ENCODE measurements around the gene ENSA.
"Not testable (repeated sequence)": the region's sequence is repeated elsewhere in the genome, so short reads cannot be mapped to it uniquely, and the experiment has no call there.

The ENSA gene, protein sequence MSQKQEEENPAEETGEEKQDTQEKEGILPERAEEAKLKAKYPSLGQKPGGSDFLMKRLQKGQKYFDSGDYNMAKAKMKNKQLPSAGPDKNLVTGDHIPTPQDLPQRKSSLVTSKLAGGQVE

DNA sequence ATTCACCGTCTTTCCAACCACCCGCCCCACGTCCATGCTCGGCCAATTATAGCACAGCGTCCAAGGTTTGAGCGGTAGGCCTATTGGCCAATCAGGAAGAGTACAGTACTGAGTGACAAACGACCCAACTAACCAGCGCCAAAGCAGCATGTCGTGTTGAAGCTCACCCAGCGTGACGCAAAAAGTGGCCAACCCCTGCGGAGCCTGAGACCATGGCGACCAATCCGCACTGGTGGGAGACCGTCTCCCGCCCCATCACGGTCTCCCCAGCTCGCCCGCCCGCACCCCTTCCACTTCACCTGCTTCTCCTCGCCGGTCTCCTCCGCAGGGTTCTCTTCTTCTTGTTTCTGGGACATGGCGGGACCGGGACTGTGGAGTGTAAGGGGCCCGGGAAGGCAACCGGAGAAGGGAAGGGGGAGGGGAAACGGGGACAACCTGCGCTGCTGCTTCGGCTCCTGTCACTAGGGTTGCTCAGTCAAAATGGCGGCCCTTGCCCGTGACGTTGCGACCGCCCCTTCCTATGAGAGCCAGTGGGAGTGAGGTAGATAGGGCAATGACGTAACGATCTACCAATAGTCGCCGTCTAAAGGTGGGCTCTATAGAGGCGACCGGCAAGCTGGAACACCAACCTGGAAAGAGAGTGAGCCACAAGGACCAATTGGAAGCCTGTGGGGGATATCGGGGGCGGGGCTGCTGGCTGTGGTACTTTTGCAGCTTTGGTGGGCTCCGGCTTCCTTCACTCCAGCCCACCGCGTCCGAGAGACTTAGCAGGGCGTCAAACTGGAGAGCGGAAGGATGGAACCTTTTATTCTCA lies at the start of gene ENSA:
Gene ENSA, minus strand, starts transcription at position 498 of the 814 bp plus-strand sequence. Its CDS starts 142 bp downstream, at position 356.
- peak within 1 kb of the TSS; percentile 84 for H3K4me3 ChIP-seq (ENCODE audit: low read depth, low read length)

DNA sequence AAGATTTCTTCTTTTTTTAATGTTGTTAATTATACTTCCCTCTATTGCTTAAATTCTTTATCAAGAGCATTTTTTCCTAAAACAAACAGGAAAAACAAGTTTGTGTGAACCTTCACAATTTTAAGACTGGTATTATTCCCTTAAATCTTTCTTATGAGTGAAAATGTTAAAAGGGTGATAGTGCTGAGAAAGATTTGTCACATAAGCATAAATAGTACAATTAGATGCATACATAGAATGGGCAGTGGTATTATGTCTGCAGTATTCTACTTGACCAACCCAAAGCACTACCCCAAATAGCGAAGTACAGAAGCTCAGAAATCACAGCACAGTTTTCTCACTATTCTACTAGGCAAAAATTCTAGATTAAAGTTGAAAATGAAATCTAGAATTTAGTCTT lies 49.6 kb upstream of the ENSA start:
- no peak overlapping the region for H3K4me3 ChIP-seq (ENCODE audit: low read depth, low read length)

DNA sequence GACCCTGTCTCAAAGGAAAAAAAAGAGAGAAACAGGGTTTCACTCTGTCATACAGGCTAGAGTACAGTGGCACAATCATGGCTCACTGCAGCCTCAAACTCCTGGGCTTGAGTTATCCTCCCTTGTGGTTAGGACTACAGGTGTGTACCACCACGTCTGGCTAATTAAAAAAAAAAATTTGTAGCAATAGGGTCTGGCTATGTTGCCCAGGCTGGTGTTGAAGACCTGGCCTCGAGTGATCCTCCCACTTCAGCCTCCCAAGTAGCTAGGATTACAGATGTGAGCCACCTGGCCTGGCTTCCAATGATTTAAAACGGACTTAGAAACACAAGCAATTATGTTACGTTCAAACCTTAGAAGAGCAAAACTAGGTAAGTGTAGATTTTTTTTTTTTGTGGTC lies 45.5 kb upstream of the ENSA start:
- H3K4me3 ChIP-seq (ENCODE audit: low read depth, low read length), result no peak overlapping the region

DNA sequence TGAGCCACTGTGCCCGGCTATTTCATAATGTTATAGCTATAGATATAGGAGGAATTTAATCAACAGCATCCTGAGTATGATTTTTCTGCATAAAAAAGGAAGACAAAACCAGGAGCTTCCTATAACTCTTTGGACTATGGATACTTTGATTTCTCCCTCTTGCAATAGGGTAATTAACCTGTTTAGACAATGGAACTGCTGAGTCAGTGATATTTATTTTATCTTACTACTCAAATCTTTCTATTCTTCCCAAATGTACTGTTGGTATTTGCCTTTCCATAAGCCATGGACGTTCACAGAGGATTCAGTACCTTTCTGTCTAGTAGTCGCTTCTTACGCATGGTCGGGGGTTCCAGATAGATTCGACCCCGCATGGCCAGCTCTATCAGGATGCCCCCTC lies 33.9 kb upstream of the ENSA start:
- no peak overlapping the region for H3K4me3 ChIP-seq (ENCODE audit: low read depth, low read length)

DNA sequence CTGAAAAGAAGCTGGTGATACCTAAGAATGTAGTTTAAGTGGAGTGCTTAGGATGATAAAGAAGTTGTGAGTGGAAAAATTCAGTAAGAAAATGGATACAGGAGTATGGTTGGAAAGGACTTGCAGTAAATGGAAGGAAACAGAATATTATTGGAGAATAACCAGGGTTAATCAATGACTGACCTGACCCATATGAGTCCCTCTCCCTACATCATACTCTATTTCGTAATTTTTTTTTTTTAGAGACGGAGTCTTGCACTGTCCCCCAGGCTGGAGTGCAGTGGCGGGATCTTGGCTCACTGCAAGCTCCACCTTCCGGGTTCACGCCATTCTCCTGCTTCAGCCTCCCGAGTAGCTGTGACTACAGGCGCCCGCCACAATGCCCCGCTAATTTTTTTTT lies 33.4 kb upstream of the ENSA start:
- no peak overlapping the region for H3K4me3 ChIP-seq (ENCODE audit: low read depth, low read length)

DNA sequence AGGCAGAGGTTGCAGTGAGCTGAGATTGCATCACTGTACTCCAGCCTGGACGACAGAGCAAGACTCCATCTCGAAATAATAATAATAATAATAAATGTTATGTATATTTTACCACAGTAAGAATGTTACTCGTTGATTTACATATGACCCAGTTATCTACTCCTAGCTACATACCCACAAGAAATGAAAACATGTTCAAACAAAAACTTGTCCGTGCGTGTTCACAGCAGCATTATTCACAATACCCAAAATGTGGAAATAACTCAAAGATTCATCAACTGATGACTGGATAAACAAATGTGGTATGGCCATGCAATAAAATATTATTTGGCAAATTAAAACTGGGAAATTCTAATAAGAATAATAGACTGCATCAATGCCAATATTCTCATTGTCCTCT lies 31.7 kb upstream of the ENSA start:
- no peak overlapping the region for H3K4me3 ChIP-seq (ENCODE audit: low read depth, low read length)

DNA sequence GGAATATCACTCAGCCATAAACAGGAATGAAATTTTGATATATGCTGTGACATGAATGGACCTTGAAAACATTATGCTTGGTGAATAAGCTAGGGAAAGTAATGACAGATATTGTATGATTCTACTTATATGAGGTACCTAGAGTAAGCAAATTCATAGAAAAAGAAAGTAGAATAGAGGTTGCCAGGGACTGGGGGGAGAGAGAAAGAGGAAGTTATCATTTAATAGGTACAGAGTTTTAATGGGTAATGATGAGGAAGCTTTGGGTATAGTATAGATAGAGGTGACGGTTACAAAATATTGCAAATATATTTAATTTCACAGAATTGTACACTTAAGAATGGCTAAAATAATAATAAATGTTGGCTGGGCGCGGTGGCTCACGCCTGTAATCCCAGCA lies 31.2 kb upstream of the ENSA start:
- H3K4me3 ChIP-seq (ENCODE audit: low read depth, low read length), result no peak overlapping the region

DNA sequence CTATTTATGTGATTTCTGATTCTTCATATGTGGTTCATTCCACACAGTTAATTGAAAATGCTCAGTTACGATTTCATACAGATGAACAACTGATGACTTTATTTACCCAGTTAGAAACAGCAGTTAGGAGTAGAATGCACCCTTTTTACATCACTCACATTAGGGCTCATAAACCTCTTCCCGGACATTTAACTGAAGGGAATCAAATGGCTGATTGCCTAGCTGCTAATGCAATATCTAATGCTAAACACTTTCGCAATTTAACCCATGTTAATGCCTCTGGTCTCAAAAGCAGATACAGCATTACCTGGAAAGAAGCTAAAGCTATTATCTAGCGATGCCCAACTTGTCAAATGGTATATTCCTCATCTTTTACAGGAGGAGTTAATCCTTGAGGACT lies 27.7 kb upstream of the ENSA start:
- H3K4me3 ChIP-seq (ENCODE audit: low read depth, low read length), result not testable (repeated sequence)

DNA sequence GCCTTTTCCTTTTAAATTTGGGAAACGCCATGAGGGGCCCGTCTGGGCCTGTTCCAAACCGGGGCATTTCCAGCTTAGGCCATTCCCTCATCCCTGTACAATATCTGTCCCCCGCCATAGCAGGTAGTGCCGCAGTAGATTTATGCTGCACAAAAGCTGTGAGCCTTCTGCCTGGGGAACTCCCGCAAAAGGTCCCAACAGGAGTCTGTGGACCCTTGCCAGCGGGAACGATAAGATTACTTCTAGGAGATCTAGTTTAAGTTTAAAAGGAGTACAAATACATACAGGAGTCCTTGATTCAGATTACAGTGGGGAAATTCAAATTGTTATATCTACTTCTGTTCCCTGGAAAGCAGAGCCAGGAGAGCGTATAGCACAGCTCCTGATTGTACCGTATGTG lies 25.2 kb upstream of the ENSA start:
- H3K4me3 ChIP-seq (ENCODE audit: low read depth, low read length), result not testable (repeated sequence)

DNA sequence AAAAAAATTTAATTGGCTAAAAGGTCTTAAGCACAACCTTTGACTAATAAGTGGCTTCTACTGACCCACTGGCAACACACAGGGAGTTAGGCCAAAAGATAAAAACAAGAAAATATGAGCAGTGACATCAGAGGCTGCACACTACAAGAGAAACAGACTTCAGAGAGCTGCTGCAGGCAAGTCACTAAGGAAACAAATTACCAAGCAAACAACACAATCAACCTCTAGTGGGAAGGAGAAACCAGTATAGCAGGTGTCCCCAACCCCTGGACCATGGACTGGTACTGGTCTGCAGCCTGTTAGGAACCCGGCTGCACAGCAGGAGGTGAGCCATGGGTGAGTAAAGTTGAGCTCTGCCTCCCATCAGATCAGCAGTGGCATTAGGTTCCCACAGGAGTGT lies 20.8 kb upstream of the ENSA start:
- no peak overlapping the region for H3K4me3 ChIP-seq (ENCODE audit: low read depth, low read length)

DNA sequence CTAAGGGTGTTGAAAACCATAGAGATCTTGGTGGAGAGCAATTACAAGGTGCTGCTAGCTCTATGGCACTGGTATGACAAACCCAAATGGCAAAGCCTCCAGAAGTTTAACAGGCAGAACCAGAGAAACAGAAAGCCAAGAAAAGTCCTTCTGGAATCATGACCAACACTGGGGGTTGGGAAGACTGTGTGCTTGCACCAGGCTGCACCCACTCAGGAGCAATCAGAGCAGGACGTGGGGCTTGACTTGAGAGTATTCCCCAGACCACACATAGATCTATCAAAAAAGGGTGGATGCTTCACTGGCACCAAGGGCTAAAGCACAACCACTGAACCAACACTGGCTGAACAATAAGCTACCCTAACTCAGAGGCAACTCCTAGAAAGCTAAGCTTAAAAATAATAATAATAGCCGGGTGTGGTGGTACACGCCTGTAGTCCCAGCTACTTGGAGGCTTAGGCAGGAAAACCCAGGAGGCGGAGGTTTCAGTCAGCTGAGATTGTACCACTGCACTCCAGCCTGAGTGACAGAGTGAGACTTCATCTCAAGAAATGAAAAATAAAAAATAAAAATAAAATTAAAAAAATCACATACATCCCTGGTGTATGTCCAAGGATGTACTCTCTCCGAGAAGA lies 20.1 kb upstream of the ENSA start:
- H3K4me3 ChIP-seq (ENCODE audit: low read depth, low read length), result no peak overlapping the region

DNA sequence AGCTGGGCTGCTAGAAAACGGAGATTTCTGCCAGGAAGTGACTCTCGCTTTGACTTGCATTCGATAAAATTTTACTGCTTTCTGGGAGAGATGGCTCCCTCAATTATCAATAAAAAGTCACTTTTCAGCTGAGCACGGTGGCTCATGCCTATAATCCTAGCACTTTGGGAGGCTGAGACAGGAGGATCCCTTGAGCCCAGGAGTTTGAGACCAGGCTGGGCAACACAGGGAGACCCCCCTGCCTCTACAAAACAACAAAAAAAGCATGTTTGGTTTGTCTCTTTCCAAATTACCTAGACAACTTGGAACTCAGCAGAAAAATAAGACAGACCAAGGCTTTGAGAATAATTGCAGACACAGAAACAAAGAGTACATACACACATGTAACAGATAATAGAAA lies 12.9 kb upstream of the ENSA start:
- no peak overlapping the region for H3K4me3 ChIP-seq (ENCODE audit: low read depth, low read length)

DNA sequence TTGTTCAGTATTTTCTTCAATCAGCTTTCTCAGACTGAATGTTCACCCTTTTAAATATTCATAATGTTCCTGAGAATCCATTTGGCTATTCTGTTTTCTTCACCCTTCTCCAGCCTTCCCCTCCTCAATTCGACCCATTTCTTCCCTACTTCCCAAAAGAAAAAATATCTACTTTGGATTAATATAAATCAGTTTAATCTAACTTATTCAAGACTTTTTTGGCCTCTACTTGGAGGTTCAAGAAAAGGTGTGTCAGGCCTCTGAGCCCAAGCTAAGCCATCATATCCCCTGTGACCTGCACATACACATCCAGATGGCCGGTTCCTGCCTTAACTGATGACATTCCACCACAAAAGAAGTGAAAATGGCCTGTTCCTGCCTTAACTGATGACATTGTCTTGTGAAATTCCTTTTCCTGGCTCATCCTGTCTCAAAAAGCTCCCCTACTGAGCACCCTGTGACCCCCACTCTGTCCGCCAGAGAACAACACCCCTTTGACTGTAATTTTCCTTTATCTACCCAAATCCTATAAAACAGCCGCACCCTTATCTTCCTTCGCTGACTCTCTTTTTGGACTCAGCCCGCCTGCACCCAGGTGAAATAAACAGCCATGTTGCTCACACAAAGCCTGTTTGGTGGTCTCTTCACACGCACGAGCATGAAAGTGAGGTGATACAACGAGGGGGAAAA lies 11.9 kb upstream of the ENSA start:
- H3K4me3 ChIP-seq (ENCODE audit: low read depth, low read length), result not testable (repeated sequence)

DNA sequence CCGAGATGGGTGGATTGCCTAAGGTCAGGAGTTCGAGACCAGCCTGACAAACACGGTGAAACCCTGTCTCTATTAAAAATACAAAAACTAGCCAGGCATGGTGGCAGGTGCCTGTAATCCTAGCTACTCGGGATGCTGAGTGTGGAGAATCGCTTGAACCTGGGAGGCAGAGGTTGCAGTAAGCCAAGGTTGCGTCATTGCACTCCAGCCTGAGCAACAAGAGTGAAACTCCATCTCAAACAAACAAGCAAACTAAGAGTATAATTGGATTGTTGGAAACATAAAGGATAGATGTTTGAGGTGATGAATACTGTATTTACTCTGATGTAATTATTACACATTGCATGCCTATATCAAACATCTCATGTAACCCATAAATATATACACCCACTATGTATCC lies 9.0 kb upstream of the ENSA start:
- H3K4me3 ChIP-seq (ENCODE audit: low read depth, low read length), result not testable (repeated sequence)

DNA sequence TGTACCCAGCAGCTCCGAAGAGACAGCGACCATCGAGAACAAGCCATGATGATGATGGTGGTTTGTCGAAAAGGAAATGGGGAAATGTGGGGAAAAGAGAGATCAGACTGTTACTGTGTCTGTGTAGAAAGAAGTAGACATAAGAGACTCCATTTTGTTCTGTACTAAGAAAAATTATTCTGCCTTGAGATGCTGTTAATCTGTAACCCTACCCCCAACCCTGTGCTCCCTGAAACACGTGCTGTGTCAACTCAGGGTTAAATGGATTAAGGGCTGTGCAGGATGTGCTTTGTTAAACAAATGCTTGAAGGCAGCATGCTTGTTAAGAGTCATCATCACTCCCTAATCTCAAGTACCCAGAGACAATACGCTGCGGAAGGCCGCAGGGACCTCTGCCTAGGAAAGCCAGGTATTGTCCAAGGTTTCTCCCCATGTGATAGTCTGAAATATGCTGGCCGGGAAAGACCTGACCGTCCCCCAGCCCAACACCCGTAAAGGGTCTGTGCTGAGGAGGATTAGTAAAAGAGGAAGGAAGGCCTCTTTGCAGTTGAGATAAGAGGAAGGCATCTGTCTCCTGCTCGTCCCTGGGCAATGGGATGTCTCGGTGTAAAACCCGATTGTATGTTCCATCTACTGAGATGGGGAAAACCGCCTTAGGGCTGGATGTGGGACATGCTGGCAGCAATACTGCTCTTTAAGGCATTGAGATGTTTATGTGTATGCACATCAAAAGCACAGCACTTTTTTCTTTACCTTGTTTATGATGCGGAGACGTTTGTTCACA lies 5.6 kb upstream of the ENSA start:
- not testable (repeated sequence) for H3K4me3 ChIP-seq (ENCODE audit: low read depth, low read length)

DNA sequence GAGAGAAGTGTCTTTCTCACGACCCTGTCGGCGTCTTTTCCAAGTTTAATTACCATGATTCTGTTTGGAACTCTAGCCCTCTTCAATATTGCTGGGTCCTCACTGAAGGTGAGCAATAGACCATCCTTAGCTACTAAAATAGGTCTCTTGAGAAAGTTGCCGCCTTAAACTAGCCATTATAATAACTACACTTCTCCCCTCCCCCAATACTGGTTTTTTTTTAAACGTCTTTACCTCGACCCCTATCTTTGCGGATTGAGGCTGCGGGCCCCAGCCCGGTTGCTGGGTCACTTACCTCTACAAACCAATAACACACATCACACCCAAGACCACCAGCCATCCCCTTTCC lies 672 bp downstream of the ENSA start:
- peak overlapping the region; percentile 84 for H3K4me3 ChIP-seq (ENCODE audit: low read depth, low read length)

DNA sequence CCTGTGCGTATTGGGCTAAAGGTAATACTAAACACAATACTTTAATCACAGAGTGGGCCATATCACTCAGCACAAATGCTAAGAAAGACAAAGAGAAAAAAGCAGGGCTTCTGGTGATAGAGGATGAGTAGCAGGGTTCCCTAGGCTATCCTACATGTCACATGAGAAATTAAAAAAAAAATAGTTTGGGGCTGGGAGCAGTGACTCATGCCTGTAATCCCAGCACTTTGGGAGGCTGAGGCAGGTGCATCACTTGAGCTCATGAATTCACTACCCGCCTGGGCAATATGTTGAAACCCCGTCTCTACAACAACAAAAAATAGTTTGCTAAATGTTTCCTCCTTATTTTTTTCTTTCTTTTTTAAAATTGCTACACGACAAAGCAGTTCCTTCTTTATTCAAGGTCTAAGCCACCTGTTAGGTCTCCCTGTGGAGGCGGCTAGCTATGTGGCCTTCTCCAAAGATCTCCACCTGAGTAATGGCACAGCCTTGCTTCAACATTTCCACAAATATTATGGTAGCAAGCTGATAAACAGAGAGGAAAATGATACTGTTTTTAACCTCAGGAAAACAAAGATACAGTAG lies 1.5 kb downstream of the ENSA start:
- peak overlapping the region; percentile 84 for H3K4me3 ChIP-seq (ENCODE audit: low read depth, low read length)

DNA sequence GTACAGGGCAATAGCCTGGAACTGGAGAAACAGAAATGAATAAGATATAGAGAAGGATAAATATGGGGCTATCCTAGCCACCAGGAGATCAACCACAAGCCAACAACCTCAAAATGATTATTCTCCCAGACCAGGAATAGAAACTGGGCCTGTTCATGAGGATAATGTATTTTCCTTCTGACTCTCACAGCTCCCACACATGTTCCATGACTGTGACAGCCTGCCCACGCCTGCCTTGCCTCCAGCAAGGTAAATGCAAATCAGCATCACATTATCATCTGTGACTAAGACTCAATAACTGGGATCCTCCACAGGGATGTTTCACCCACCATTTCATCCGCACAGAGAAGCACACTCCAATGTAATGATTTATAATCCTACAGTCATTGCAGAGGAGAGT lies 3.3 kb downstream of the ENSA start:
- no peak overlapping the region for H3K4me3 ChIP-seq (ENCODE audit: low read depth, low read length)

DNA sequence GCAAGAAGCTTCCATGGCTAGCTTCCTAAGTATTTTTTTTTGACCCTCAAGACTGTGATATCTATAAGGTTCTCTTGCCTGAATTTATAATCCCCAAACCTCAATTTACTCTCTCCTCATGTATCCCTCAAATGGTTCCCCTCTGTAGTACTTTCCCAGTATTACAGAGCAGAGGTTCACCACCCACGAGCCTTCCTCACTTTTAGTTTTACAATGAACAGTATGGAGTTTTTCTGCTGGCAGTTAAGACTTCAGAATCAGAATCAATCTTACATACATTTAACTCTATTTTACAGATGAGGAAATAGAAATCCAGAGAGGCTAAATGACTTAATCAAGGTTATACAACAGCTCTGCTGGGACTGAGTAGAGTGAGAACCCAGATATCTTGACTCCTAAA lies 4.9 kb downstream of the ENSA start:
- not testable (repeated sequence) for H3K4me3 ChIP-seq (ENCODE audit: low read depth, low read length)

DNA sequence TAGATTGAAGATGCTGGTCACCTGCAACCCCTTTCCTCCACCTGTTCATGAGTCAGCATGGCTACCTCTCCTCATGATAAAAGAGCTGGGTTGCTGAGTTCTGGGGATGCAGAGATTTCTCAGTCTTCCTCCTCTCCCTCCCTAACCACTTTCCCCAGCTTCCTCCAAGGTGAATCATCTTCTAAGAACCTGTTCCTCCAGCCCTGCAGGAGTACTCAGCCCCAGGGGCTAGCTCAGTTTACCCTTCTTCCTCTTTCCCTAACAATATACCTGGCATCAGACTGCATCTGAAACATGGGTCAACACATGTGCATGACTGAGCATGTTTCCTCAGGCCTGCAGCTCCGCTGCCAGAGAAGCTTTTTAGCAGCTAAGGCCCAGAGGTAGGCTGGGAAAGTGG lies 5.3 kb downstream of the ENSA start:
- H3K4me3 ChIP-seq (ENCODE audit: low read depth, low read length), result not testable (repeated sequence)
